Ureter (tissue), 1 donor: ENCODE results near the gene ERN1. TPM values are rescaled to one million over a fixed set of nuclear protein-coding genes. Genes with fewer than 3 reads are reported as not detected.
"Not testable (repeated sequence)": the region's sequence is repeated elsewhere in the genome, so short reads cannot be mapped to it uniquely, and the experiment has no call there.

Experiments used
- DNase-seq: peaks from one replicate; pipeline ENCODE4 v3.0.0-alpha.2; 2020; ENCODE audit warnings: low spot score
- total RNA-seq: library from RNA; stranded (reverse); gene quantifications from one replicate; pipeline ENCODE4 v1.2.4, GENCODE V29; 2023
- donor health status: DM: yes; HTN: yes; CAD: no.

The ERN1 gene
- total RNA-seq, 1 donor from 2014 or later: 49.2 TPM

DNA sequence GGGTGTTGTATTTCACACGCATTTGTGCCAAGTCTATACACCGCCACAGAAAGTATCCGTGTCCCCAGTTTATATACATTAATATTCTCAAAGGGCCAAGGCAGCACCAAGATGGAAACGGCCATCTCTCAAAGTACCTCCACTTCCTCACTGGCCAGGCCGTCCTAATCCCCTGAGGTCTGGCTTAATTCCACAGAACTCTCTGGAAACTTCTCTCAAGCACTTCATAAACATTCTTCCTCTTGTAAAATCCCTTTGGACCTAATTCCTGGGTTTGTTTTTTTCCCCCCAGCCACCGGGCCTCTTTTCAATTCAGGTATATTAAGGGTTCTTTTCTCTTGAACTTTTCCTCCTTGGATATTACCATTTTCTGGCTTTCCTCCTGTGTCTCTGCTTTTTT, 5.1 kb upstream of the ERN1 start:
- DNase-seq: no peak

DNA sequence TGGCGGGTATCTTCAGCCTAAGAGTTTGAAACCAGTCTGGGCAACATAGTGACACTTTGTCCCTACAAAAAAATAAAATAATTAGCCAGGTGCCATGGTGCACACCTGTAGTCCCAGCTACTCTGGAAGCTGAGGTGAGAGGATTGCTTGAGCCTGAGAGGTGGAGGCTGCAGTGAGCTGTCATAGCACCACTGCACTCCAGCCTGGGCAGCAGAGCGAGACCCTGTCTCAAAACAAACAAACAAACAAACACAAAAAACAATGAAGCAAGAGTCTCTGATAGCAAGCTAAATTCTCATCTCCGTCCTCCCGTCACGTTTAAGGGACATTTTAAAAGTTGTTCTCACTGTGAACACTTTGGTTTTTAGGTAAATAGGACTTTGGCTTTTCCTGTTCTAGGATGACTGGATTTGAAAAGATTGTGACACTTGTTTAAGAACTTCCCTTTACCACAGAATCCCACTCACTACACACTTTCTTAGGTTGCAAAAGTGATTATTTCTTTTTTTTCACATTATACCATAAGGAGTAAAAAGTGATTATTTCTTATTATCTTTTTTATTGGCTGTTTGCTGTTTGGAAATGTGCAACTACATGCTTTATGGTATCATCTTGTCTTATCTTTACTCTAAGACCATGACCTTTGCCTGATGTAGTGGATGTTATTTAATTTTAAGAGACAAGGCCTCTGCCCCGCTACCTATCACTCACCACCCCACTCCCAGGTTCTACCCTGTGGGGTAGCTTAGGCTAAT, 4.4 kb upstream of the ERN1 start:
- no peak for DNase-seq

DNA sequence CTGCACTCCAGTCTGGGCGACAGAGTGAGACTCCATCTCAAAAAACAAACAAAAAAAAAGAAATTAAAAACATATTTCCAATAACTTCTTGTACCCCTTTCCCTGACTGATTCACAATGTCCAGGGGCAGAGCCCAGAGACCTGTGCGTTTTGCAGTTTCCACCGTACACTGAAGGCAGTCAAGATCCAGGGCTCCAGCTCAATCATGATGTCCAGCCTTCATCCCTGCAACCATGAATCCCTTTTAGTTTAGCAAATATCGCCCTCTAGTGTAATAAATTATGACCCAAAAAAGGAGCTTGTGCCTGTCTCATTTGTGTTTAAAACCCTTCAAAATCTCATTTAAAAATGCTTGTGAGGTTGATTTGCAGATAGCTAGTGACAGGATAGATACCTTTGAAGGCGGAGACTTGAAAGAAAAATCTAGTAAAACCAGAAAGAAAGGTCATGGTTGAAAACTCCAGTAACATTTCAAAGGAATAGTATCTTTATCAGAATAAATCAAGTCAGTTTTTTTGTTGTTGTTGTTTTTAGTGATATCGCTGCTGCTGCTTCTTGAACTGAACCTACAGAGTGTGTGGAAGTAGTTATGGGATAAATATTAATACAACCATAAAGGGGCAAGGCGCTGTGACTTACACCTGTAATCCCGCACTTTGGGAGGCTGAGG, 3.7 kb upstream of the ERN1 start:
- DNase-seq: no peak

DNA sequence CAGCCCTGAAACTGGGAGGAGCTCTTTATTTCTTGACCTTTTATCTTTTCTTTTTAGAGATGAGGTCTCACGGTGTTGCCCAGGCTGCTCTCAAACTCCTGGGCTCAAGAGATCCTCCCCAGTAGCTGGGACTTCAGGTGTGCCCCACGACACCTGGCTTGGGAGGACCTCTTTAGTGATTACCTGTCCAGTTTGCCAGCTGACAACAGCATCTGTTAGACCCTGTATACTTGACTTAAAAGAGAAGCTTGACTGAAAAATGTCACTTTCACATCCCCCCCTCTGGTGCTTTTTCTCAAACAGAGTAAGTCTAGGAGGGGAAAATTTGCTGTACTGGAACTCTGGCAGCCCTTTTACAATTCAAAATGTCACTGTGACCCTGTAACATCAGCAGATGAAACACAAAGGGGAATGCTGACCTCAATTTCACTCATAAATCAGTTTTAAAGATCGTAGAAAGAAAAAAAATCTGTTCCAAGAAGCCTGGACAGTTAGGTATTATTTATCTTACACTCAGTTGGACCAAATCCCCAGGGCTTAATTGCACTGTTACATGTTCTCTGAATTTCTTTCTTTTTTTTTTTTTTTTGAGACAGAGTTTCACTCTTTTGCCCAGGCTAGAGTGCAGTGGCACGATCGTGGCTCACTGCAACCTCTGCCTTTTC, 1.8 kb upstream of the ERN1 start:
- no peak for DNase-seq

DNA sequence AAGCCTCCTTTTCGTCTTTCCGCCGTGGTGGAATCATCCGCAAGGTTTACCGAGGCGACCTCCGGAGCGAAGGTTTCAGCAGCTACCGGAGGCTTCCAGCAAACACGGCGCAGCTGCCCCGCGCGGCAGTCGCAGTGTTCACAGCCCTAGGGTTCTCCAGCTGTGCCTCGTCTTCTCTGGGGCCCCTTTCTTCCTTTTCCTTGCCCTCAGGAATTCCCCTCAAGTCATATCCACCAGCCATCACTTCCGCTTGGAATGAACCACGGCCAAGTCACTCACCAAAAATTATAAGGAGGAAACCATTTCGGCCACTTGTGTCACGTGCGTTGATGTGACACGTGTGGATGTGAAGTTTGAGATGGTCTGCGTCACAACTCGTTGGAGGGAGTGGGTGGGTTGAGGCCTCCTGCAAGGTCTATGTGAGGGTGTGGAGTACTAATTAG, 636 bp upstream of the ERN1 start:
- peak; percentile 66 for DNase-seq

DNA sequence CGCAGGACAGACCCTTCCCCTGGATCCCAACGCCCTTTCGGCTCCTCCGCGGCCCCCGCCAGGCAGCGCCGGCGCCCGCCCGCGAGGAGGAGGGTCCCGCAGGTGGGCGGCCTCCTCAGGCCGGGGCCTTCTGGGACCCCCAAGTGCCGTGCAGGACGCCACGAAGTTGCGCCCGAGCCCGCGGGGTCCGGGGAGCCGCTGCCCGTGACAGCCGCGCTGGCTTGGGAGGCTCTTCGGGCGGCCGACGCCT, 504 bp downstream of the ERN1 start:
- DNase-seq: no peak

DNA sequence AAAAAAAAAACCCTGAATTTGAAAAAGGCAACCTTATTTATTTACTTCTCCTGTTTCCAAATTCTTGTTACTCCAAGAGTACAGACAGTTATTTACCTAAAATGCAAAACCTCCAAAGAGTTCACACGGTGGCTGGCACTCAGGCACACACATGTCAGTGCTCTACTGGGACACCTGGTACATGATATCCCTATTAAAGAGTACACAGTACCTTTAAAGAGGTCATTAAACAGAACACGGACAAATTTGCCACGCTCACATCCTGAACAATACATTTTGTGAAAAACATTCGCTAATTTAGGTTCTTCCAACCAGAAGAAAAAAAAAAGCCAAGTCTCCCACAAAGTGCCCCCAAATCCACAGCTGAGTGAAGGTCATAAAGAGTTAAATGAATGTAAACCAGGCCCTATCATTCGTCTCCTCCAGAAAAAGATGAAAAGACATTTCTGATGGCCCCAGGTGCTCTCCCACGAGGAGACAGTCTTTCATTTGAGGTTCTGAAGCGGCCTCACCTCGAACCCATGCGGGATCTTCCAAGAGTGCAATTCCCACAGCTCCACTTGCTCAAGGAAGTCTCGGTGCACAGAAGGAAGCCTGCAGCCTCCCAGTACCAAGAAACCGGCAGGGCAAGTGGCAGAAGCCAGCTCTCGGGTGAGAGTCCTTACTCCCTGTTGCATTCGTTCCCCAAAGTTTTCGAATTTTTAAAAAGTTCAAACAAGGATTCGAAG, 993 bp downstream of the ERN1 start:
- DNase-seq: no peak

DNA sequence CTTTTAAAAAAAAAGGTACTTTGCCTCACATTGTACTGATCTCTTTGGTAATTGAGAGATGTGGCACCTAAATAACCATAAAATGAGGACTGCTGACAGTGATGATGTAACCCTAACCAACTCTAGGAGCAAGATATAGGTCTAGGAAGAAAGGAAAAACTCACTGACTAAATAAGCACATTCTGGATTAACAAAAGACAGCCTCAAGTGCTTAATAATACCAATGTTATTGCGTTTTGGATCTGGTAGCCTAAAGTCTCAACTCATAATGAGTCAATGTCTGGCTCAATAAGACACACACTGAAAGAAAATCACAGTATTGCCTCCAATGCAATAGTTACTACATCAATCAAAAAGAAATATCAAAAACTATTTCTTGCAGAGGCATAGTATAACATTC, 3.0 kb downstream of the ERN1 start:
- DNase-seq: no peak

DNA sequence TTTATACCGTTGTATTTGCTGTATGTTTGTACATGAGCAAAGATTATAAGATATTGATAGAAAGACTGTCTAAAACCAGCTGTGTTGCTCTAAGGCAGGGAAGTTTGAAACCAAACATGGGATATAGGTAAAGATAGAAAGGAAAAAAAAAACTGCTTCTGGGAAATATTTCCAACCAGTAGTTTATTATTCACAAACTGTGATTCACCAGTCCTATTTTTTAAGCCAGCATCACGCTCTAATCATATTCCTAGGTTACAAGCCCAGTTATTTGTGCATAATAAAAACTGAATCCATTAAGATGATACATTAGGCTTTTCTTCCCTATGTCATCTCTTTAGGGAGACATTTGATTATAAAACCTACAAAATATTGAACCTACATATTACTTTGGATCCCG, 4.0 kb downstream of the ERN1 start:
- no peak for DNase-seq

DNA sequence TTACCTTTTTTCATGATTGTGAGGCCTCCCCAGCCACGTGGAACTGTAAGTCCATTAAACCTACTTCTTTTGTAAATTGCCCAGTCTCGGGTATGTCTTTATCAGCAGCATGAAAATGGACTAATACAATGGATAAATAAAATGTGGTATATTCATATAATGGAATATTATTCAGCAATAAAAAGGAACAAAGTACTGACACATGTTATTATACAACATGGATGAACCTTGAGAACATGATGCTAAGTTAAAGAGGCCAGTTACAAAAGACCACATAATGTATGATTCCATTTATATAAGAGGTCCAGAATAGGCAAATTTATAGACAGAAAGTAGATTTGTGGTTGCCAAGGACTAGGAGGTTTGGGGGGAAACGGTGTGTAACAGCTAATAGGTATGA, 5.3 kb downstream of the ERN1 start:
- no peak for DNase-seq

DNA sequence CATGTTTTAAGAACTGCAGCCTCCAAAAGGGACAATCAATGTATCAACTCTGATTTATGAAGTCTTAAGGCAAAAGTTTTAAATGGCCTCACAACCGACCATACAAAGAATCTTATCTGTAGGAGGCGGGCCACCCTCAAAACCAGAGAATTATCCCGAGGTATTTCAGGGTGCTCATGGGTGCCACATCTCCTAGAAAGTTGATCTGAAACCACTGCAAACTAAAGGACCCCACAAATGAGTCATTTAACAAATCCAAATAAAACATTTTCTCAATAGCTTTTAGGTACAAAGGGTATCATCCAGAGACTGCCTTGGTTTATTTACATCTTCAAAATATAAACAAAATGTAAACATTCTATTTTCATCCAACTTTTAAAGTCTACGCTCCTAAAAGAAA, 6.8 kb downstream of the ERN1 start:
- no peak for DNase-seq

DNA sequence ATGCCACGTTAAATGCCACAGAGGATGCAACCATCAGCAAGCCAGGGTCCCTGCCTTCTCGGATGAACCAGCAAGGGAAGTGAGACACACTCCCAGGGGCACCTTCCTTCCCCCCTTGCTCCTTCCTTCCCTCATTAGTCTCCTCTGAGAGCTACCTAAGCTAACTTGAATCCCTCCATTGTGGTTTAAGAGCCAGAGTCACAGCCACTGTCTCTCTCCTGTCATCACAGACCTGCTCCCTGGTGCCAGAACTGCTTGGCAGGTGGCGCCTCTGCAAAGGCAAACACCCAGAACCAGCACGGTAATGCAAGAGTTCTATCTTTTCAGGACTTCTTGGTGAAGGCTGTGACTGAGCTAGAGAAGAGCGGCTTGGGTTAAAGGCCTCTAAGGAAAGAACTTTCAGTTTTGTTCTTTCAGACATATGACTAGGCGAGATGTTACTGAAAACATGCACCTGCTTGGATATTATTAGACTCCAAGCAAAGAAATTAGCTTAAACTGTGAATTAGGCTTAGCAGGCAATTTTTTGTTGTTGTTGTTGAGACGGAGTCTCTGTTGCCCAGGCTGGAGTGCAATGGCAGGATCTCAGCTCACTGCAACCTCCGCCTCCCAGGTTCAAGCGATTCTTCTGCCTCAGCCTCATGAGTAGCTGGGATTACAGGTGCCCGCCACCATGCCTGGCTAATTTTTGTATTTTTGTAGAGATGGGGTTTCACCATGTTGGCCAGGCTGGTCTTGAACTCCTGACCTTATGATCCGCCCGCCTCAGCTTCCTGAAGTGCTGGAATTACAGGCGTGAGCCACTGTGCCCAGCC, 8.8 kb downstream of the ERN1 start:
- not testable (repeated sequence) for DNase-seq

DNA sequence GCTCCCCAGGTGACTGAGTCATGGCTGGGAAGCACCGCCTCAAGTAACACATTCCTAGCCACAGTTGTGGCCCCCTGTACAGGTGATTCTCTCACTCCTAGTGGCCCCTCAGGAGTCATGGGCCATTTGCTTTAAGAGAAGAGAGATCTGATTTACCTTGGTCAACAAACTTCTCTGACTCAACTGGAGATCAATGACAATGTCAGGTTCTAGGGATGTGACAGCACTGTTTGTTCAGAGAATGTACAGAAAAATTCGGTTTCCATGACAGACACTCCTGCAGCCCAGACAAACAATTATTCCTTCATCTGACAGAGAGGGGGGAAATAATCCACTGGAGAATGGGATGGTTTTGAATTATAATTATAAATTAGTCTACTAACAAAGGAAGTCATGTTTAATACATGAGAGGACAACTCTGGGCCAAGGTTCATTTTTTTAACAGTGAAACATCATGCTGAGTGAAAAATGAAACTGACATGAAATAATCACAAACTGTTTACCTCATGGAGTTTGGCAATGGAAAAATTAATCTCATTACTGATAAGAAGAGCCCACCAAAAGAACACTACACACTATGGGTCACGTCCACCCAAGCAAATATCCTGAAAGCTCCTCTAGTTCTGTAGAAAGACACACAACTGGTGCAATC, 9.7 kb downstream of the ERN1 start:
- DNase-seq: no peak

DNA sequence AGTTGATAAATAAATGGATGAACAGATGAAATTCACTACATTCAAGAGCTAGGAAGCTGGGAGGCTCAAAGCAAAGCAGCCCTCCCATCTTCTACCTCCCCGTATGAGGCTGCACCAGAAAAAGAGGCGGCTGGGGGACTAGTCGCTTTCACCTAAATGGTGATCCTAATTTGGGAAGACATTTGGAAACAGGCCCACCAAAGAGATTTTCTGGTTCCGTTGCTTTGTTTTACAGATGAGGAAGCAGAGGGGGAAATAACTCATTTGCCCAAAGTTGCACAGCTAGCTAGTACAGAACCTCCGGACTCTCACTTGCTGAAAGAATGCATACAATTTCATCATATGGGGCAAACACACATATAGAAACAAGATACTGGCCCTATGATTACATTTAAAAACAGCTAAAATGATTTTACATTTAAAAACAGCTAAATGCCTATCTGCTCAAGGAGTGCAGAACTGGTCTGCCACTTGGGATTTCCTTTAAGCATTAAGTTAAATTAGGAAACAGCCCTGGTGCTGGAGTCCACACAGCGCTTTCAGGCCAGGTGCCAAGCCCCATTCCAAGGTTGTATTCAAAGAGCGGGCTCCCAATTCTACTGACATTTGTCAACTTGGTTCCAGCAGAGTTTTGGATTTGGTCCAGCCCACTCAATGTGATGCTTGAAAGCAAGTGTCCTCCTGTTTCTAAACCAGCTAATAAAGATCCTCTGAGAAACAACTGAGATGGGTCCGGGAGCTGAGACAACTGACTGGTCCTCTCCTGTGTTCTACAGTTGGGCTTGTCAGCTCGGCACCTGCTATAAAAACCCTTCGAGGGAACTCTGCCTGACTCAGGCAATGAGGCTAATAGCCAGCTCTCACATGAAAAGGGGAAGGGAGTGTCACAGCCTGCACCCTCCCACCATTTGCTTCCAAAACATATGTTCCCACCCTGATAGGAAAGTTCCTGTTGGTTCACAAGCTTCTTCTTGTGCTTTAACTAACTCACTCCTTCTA, 11.7 kb downstream of the ERN1 start:
- no peak for DNase-seq

DNA sequence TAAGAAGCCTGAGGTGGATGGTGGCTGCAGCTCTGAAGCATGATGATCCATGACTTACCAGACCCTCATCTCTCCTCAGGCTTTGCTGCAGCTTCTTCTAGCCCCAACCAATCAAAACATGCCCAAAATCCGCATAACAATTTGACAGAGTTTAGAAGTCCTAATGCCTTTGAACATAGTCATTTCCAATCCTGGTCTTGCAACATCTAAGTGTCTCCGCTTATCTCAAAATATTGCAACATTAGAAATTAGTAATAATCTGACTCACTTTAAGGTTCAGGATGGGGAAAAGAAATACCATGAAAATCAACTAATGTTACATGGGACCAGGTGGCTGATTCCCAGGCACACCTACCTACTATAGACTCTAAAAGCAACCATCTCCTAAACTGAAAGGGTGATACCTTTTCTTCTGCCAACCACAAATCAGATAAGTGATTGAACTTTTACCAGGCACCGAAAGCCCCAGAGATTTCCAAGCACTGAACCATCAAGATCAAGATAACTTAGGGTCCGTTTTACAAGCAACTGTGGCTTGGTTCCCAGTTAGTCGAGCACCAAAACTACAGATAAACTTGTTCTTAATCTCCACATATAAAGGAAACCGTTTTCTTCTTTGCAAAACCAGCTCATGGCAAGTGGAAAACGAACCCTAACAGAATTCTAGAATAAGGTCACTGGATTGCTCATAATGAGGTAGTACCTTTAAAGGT, 14.0 kb downstream of the ERN1 start:
- no peak for DNase-seq

DNA sequence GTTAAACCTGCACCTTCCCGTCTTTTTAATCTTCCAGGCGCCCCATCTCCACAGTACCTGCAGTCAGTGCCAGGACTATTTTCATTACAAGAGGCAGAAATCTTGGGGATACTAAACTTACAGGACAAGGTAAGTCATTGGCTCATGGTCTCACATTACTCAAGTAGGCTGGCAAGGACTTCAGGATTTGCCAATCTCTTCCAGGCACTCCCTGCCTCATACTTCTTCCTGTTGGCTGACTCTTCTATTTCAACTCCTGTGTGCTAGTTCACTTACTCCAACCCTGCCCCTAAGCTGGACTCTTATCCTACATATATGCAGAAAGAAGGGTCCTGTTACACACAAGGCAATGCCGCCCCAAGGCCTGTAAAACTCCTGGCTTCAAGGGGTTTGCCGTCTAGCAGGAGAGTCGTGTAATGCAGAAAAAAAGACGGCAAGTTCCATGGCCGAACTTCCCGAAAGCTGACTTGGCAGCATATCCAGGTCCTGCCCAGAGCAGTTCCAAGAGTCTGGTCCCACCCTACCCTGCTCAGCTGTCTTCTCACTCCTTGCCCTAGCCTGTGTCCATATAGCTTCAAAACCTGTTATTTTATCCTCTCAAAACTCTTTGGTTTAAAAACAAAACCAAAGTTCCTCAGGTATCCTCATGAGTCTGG, 14.8 kb downstream of the ERN1 start:
- no peak for DNase-seq

DNA sequence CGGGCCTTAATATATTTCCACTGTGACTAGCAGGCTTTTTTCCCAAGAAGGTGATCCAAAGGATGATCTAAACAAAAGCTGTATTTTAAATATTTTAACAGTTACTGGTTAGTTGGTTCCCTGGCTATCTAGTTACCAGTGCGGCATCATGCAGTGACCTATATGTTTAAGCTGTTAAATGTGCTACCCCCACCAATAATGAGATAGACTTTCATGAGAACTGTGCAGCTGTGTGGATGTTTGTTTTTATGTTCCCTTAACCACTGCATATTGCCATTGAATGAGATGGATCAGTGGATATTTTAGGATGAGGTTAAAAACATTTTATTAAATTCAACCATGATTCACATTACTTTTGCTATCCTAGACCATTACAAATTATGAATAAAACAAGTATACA, 16.9 kb downstream of the ERN1 start:
- no peak for DNase-seq

DNA sequence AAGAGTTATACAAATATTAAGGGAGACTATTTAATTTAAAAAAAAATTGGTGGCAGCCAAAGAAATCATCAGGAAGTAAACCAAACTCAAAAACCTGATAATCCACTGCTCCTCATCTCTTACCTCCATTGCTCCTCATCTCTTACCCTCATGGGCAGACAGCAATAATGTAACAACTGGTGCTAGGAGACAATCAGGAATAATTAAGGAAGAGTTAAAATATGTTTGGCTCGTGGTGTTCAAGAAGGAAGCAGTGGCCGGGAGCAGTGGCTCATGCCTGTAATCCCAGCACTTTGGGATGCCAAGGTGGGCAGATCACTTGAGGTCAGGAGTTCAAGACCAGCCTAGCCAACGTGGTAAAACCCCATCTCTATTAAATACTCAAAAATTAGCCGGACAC, 18.1 kb downstream of the ERN1 start:
- no peak for DNase-seq
